Inflammatory macrophage (primary cell): Measurements from ENCODE around the gene KCNJ2.

Experiments
- DNase-seq, 2 donors: peaks; one replicate each; pipeline ENCODE4 v3.0.0-alpha.2; 2020 to 2022

The KCNJ2 gene

DNA sequence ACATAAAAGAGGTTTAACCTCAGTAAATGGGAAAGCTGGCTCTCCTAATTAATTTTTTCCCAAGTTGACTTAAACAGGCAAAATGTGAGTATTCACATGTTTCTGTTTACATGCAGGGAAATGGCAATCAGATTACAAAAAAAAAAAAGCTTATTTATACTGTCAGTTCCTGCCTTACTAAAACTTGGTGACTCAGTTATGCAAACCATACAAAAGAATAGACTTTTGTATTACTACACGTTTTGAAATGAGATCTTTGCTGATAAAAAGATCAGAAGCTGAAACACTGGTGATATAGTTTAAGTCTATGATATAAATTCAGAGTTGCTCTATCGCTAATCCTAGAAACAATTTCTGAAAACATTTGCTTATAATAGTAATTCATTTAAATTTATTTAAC, 9.4 kb upstream of the KCNJ2 start:
- DNase-seq = no peak

GRCh38 chr17:70161519-70161918, 7.8 kb upstream of the KCNJ2 start:
- DNase-seq = no peak

DNA sequence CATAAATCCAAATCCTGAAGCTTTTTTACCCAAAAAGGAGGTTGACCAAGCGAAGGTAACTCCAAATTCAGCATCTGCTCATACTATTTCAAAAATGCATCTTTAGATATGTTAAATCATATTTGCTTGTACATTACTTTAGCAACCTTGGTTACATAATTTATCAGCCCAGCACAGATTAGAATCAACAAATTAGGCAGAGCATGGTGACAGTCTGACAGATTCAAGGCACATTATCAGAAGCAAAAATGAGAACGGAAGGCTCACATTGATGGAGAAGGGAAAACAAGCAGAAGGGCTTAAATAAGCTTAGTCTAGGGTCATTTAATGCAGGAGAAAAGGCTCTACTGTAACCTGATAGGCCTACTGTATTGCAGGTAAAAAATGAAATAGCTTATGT, 3.9 kb upstream of the KCNJ2 start:
- no peak for DNase-seq

DNA sequence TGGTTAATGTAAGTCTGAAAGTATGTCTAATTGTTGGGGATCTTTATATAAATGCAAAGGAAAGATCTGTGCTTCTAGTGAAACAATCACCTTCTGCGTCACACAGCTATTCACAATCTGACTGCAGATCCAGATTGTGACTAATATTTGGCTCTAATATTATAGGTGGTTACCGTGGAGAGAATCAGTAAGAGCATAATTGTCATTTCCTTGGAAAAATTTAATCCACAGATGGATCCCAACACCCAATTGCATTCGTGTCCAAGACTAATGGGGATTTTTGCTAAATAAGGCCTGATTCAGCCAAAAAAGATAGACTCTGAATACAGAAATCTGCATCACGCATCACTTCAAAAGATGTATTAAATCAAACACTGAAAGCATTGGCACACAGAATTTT, 2.7 kb upstream of the KCNJ2 start:
- no peak for DNase-seq

- peak; percentile 55 to 77 for DNase-seq
These were observed 1.0 kb upstream of the KCNJ2 start for GRCh38 chr17:70168044-70168976.

GRCh38 chr17:70169709-70170597, 621 bp downstream of the KCNJ2 start:
- DNase-seq = peak; percentile 22 to 29

- no peak for DNase-seq
These were observed 1.8 kb downstream of the KCNJ2 start for GRCh38 chr17:70171159-70171558.

DNA sequence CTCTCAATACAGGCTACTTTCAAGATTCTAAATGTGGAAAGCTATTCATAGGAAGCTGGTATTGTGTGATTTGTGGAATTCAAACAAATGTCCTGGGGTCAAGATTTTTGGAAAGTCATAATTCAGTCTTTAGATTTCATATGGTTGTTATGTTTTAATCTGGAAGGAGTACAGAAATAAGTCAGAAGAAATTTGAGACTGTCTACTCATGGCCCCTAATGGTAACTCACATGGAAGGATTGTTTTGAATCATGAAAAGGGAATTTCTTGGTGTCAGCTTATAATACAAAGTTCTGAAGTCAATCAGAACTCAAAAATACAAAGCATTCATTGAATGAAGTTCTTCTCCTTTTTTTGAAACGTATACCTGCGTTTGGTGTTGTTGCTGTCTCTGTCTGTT, 3.1 kb downstream of the KCNJ2 start:
- no peak for DNase-seq

- peak in 1 of 2 donors; percentile 33 for DNase-seq
These were observed 3.6 kb downstream of the KCNJ2 start for GRCh38 chr17:70172923-70173322.

DNA sequence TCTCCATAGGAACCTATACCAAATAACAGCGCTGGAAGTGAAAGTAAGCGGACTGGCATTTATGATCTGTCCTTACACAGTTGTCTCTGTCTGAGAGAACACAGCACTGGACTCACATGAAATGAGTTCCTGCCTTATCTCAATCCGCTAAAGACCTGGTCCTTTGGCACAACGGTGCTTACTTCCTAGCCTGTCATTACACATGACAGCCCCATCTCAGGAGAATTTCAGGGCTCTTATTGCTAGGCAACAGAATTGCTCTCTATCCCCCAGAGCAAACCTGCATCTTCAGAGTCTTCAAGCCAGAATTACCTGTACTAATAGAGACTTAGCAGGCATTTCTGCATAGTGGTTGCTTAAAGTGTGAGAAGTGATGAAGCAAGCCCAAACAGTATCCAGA, 4.3 kb downstream of the KCNJ2 start:
- no peak for DNase-seq

- no peak for DNase-seq
These were observed 12.0 kb downstream of the KCNJ2 start for GRCh38 chr17:70181376-70181775.

DNA sequence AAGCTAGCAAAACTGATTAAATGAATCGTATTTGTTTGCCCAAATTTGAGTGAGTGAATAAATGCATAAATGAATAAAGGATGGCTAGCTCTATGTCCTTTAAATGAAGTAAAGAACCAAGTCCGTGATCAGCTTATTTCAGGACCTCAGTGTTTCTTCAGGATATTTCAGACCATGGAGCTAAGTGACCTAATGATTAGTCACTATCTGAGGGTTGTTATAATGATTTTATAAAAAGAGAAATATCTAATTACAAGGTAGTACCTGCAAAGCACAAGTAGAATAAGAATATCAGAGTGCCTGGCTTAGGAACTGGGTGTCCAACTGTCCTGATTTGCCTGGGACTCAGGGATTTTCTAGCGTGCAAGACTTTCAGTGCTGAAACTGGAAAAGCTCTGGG, 12.5 kb downstream of the KCNJ2 start:
- no peak for DNase-seq

DNA sequence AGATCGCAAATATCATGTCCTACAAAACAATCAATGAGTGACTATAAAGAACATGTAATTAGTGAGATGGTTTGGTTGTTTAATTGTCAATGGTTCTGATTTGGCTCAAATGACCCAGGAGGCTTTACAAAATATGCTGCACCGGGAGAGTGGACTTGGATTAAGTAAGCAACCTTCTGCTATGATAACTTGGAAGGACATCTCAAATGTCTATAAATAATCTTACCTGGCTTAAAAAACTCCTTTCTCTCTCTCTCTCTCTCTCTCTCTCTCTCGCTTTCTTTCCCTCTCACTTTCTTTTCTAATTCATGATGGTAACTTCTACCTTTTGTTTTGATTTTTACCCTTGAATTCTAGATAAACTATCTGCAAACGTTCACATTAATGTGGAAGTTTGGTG, 14.2 kb downstream of the KCNJ2 start:
- DNase-seq = no peak

- DNase-seq = no peak
These were observed 14.9 kb downstream of the KCNJ2 start for GRCh38 chr17:70184207-70184606.

GRCh38 chr17:70184770-70185169, 15.4 kb downstream of the KCNJ2 start:
- no peak for DNase-seq

DNA sequence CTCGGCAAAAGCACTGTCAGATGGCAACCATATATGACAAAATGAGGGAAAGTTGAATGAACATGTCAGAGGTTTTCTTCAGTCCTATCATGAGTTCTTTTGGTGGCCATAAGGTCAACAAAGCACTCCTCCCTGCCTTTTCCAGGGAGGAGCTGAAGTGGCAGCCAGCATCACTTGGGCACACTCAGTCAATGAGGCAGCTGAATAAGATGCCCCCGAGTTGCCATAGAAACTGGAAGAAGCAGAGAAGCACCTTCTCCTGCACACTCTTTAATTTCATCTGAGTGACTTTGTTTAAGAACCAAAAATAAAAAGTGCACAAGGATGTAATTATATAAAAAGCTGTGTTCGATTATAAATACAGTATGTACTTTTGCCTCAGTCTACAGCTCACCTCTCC, 16.0 kb downstream of the KCNJ2 start:
- no peak for DNase-seq

DNA sequence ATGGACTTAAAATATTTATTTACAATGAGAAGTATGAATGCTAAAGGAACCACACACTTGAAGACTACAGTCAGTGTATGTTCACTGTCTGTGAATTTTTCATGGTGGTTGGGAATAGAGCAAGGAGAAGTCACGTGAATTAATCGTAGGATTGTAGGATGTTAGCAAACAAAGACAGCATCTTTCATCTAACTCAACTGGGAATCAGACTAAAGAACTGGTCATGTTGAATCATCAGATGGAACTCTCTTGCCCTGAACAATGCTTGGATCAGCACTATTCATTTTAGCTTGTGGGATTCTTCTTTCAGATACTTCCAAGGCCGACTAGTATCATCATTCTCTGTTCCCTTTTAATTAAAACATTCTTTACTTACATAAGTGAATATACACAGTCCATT, 18.1 kb downstream of the KCNJ2 start:
- DNase-seq = no peak

DNA sequence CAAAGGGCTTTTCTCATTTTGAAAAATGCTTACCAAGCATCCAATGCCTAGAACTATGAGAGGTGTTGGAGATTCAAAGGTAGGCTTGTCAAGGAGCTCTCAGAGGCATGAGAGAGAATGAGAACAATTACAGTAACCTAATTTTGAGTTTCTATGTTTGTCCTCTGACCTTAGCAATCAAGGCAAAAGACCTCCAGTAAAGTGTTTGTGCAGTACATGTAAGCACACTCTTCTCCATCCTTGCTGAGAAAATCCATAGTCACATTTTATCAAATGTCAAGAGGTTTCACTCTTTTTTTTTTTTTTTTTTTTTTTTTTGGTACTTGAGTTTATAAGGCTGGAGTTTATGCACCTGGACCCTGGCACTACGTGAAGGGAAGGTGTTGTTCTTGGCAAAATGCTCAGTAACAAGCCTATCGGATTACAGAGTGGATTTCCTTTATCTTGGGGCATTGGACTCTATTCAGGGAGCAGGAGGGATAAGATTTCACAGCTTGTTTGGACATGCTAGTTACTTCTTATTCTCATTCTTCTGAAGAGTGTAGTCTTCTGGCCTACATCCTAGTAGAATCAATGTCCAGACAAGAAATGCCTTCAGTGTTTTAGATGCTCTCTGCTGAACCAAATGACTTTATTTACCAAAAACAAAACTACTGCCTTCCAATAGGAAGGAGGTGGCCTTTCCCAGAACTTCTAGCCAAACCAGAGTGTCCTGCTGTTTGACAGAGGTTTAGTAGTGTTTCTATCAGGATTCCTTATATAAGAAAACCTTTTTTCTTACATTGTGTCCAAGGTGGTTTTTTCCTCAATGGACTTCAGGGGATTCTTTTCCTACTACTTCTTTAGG, 21.9 kb downstream of the KCNJ2 start:
- DNase-seq = no peak

DNA sequence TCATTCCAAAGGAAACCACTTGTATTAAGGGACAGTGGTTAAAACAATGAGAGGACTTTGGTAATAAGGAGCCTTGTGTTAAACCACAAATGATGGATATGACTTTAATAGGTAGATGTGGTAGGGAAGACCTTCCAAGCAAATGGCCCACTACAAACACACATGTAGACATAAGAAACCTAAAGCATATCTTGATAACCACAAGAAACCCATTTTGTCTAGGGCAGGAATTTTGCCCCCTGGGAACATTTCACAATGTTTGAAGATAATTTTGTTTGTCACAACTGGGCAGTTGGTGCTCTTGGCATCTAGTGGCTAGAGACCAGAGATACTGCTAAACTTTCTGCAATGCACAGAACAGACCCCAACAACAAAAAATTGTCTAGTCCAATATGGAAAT, 25.8 kb downstream of the KCNJ2 start:
- no peak for DNase-seq

DNA sequence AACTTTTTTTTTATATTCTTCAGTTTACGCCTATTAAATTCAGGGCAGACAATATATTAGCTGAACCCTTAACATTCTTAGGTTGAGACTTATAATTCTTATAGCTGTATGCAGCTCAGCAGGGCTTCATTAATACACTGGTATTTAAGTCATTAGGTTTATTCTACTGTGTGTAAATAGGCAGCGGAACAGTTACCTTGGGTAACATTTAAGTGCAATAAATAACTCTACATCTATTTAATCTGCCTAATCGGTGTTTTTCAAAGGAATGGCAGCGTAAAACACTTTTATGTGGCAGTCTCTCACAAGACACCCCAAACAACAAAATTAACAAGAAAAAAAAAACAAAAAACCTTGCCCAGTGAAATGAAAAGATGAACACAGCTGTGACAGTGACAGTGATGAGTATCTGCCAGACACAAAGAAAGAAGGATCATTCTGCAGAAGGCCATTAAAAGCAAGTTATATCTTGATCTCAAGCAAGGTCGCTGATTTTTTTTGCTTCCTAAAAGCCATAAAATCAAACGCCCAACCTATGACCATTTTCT, 32.6 kb downstream of the KCNJ2 start:
- DNase-seq = no peak

GRCh38 chr17:70202840-70203239, 33.5 kb downstream of the KCNJ2 start:
- peak in 1 of 2 donors; percentile 18 for DNase-seq

DNA sequence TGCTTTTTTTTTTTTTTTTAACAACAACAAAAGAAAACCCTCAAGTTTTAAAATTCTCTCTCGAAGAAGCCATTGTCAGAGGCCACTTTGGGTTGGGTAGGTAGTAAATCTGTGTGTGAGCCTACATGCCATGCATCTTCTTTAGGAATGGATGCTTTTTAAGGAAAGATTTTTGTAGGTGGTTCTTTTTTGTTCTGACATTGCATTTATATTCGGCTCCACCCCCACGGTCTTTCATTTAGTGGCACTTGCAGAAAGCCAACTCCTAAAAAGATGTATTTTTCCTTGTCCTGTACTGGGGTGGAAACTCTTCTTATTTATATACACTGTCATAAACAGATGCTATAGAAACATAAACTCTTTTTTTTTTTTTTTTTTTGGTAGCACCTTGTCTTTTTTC, 35.1 kb downstream of the KCNJ2 start:
- DNase-seq = no peak
